HG02588 (cell line): Measurements from ENCODE around the gene SYNM.

Source experiments
- ATAC-seq: cut with Tn5 transposase; IDR thresholded peaks from one replicate; pipeline ENCODE4 v1.9.1; 2021; ENCODE audit warnings: mild to moderate bottlenecking, moderate library complexity; ENCODE audit not compliant: unreplicated experiment

SYNM gene

GRCh38 chr15:99120050-99120777 lies 15.3 kb downstream of the SYNM start:
- no peak for ATAC-seq

GRCh38 chr15:99121207-99121606 lies 16.3 kb downstream of the SYNM start:
- ATAC-seq = no peak

GRCh38 chr15:99121691-99122410 lies 17.0 kb downstream of the SYNM start:
- ATAC-seq = no peak

GRCh38 chr15:99122831-99123712 lies 18.2 kb downstream of the SYNM start:
- ATAC-seq = no peak

- no peak for ATAC-seq
Measured at GRCh38 chr15:99123713-99124451, 19.0 kb downstream of the SYNM start.

- no peak for ATAC-seq
Measured at GRCh38 chr15:99124641-99125040, 19.8 kb downstream of the SYNM start.

GRCh38 chr15:99125061-99125891 lies 20.4 kb downstream of the SYNM start:
- ATAC-seq = no peak

GRCh38 chr15:99126131-99126588 lies 21.3 kb downstream of the SYNM start:
- no peak for ATAC-seq

GRCh38 chr15:99126930-99127329 lies 22.1 kb downstream of the SYNM start:
- no peak for ATAC-seq

GRCh38 chr15:99127773-99128172 lies 22.9 kb downstream of the SYNM start:
- ATAC-seq = no peak

- no peak for ATAC-seq
Measured at GRCh38 chr15:99128411-99128810, 23.5 kb downstream of the SYNM start.

GRCh38 chr15:99129644-99130043 lies 24.8 kb downstream of the SYNM start:
- no peak for ATAC-seq

GRCh38 chr15:99130314-99130713 lies 25.4 kb downstream of the SYNM start:
- no peak for ATAC-seq

GRCh38 chr15:99130765-99131440 lies 26.0 kb downstream of the SYNM start:
- ATAC-seq = no peak

- ATAC-seq = no peak
Measured at GRCh38 chr15:99131441-99132023, 26.7 kb downstream of the SYNM start.

GRCh38 chr15:99132122-99132521 lies 27.2 kb downstream of the SYNM start:
- ATAC-seq = no peak

- no peak for ATAC-seq
Measured at GRCh38 chr15:99132634-99133287, 27.9 kb downstream of the SYNM start.

GRCh38 chr15:99134317-99134821 lies 29.5 kb downstream of the SYNM start:
- ATAC-seq = no peak
